LHCN-M2 (cell line): ENCODE results near the gene CCDC116. TPM values are rescaled to one million over a fixed set of nuclear protein-coding genes. Genes with fewer than 3 reads are reported as not detected.
"Not testable (repeated sequence)": the region's sequence is repeated elsewhere in the genome, so short reads cannot be mapped to it uniquely, and the experiment has no call there.

Experiments
- DNase-seq: peaks from one replicate; pipeline ENCODE4 v3.0.0-alpha.2; 2012; ENCODE audit warnings: low read depth
- total RNA-seq: library from RNA; depleted of rRNA; stranded (reverse); fragments of >200 nt; gene quantifications from 2 replicates; pipeline ENCODE4 v1.2.3, GENCODE V29; 2014

CCDC116 gene
- total RNA-seq, 1 experiment from 2014 or later, result 0.06 TPM

DNA sequence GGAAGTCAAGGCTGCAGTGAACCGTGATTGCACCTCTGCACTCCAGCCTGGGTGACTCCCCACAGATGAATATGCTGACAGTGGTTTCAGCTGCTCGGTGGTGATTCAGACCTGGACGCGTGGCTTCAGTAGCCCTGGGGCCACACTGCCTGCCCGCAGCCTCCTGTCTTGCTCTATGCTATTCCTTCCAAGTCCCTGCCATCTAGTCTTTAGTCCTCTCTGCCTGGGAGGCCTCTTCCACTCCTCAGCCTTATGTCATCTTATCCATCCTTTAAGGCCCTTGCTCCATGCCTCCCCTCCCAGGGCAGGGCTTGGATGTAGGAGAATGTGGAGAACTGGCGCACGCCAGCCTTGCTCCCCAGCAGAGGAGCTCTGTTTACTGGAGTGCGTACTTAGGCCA lies 25.8 kb upstream of the CCDC116 start:
- no peak for DNase-seq

DNA sequence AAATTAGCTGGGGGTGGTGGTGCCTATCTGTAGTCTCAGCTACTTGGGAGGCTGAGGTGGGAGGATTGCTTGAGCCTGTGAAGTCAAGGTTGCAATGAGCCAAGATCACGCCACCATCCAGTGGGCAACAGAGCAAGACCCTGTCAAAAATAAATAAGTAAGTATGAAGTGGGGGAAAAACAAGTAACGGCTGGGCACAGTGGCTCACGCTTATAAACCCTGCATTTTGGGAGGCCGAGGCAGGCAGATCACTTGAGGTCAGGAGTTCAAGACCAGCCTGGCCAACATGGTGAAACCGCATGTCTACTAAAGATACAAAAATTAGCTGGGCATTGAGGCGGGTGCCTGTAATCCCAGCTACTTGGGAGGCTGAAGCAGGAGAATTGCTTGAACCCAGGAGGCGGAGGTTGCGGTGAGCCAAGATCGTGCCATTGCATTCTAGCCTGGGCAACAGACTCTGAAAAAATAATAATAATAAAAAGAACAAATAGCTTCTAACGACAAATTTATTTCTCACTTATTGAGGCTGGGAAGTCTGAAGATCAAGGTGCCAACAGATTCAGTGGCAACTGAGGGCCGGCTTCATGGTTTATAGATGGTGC lies 22.9 kb upstream of the CCDC116 start:
- not testable (repeated sequence) for DNase-seq

DNA sequence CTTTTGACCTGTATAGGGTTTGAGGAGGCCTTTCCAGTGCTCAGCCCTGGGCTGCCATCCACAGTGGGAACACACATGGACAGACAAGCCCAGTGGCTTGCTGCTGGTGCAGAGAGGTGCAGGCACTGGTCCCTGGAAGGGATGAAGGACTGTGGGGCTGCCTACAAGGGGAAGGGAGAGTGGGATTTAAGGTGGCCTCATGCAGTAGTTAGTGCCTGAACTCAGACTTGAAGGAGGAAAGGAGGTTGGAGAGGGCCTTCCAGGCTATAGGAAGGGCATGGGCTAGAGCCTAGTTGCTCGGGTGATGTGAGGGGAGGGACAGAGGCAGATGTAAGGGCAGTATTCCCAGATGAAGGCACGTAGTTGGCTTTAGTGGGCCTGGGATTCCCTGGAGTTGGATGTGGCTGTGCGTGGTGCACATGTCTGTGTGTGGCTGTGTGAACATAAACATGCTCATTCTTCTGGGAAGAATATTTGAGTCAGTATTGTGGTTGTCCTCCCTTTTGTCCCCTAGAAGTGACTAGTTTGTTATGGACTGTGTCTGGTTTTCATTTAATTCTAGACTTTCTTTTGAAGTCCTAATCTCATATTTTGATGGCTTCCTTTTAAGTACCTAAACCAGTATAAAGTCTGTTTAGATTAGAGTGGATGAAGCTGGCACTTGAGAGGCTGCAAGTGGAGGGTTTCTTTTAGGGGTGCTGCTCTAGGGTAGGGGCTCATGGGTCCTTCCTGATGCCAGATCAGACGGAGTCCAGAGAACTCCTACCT lies 21.2 kb upstream of the CCDC116 start:
- no peak for DNase-seq

DNA sequence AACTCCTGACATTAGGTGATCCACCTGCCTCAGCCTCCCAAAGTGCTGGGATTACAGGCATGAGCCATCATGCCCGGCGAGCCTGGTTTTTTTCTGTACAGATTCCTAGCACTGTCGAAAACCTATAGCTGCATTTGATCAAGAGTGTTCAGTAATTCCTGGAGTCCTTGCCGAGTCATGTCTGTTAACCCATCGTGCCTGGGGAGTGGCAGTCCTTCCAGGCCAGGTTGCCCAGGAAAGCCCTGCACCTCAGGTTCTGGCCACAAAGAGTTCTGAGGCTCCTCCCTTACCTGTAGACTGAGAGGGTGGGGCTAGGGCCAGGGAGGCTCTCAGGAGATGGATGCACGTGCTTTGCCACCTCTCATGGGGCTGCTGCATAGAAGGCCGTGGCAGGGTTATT lies 19.7 kb upstream of the CCDC116 start:
- no peak for DNase-seq

DNA sequence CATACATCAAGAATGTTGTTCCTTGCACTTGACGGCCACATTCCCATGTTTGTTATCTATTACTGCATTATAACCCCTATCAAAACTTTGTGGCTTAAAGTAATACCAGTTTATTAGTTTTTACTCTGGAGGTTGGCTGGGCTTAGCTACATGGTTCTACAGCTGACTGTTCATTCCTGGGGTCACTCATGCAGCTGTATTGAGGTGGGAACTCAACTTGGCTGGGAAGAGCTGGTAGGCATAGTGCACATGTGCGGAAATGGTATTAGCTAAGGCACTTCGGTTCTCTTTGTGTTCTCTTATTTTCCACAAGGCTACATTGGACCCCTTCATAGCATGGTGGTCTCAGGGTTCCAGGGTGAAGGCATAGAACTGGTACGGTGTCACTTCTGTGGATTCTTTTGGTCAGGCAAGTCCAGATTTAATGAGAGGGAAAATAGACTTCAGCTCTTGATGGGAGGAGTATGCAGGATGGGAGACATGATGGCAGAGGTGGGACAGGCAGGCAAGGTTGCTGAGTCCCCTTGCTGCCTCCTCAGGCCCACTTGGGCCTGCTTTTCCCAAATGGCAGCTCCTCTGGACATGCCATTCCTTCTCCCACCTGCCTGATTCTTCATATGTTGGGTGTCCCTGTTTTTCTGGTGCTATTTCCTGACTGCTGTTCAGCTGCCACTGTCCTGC lies 18.9 kb upstream of the CCDC116 start:
- no peak for DNase-seq

DNA sequence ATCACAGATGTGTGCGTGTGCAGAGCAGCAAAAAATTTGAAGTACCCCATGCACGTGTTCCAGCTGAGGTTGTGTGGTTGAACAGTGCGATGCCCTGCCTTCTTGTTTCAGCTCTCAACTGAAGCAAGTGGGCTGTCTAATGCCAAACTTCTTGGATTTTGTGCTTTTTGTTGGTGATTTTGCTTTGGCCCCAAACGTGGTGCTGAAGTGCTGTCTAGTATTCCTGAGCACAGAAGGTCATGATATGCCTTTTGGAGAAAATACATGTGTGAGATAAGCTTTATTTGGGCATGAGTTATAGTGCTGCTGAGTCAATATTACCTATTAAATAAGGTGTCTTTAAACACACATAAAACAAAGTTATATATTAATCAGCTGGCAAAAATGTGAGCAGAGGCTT lies 16.8 kb upstream of the CCDC116 start:
- DNase-seq, result no peak

DNA sequence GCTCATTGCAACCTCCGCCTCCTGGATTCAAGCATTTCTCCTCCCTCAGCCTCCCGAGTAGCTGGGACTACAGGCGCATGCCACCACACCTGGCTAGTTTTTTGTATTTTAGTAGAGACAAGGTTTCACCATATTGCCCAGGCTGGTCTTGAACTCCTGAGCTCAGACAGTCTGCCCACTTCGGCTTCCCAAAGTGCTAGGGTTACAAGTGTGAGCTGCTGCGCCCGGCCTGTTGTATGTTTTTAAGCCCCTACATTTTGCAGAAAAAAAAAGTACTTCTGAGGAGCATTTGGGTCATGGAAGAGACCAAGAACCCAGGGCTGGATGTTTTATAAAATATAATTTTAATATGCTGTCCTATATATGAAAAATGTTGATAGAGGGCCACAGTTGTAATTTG lies 15.2 kb upstream of the CCDC116 start:
- not testable (repeated sequence) for DNase-seq

DNA sequence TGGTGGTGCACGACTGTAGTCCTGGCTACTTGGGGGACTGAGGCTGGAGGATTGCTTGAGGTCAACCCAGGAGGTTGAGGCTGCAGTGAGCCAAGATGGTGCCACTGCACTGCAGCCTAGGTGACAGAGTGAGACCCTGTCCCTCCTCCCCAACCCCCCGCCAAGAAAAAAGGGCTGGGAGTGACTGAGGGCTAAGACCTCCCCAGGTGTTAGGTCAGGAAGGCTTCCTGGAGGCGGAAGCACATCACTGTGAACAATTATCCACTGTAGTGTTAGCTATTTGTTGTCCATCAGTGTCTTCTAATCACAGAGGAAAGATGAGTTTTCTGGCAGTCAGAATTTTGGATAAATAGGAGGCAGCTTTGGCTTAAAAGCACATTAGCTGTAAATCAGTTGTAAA lies 11.5 kb upstream of the CCDC116 start:
- DNase-seq, result no peak

DNA sequence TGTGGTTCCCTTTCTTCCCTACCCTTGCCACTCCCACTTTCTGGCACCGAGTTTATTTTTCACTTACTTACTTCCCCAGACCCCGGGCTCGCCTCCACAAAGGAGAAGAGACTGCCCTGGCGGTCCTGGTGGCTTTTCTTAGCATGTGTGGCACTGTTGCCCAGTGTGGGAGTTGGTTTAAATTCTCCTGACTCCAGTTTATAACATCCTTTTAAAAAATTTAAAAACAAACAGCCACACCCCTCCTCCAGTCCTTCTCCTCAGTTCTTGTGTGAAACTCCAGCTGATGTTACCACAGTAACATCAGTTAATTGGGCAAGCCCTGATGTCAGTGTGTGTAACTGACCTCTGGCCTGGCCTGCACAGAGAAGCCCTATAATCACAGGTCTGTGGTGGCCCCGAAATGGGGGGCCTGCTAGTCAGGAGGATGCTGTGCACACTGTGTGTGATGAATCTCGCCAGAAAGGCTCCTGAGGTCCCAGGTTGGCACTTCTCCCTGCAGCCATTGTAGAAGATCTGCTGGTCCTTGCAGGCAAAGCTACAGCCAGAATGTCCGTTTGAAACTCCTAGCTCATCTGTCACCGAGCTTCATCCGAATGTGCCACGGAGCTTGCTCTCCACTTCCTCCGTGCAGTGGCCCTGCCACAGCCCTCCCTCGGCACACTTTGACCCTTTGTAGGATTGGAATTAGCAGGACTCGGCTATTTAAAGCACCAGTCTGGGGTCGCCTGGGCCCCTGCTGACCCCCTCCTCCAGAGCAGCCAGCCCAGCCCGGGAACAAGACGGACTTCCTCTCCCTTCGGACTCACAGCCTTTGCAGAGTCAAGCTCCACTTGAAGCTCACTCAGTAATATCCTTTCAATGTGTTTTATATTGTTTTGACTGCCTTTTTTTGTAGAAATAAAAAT lies 10.3 kb upstream of the CCDC116 start:
- DNase-seq, result no peak

DNA sequence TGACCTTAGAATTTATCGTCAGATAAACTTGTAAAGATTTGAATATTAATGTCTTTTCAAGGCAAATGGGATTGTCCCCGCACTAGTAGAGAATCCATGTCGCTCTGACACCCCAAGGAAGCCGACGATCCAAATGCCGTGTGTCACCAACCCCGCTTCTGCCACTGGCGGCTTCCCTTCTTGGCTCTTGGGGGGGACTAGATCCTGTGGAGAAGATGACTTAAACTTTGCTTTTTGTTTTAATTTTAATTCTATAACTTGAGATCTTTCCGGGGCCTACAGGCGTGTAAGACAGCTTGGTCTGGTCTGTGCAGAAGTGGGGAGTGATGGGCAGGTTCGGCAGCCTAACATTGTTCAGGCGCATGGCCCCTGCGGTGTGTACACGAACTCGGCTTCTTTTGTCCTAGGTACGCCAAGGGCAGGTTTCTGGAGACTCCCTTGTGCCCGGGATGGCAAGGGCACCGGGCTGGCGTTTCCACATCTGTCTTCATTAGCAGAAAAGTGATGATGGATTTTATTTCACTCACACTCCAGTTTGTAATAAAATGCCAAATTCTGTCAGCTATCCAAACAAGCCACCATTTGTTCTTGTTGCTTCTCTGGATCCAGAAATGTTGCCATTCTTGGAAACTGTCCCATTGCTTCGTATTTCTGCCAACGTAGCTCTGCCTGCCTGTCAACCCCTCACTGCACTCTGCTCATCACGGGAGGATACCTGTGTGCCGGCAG lies 9.5 kb upstream of the CCDC116 start:
- DNase-seq, result no peak

DNA sequence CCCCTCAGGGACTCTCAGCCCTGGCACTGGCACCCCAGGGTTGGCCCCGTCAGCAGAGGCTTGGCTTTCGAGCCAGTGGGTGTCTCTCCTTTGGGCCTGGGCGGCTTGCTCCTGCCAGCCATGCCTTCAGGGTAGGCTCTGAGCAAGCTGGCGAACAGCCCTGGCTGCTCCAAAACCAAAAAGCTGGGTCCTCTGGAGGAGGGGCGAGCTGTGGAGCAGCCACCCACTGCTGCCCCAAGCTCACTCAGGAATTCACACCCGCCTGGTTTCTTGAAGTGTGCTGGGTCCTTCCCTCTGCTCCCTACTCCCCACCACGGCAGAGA lies 9.0 kb upstream of the CCDC116 start:
- no peak for DNase-seq

DNA sequence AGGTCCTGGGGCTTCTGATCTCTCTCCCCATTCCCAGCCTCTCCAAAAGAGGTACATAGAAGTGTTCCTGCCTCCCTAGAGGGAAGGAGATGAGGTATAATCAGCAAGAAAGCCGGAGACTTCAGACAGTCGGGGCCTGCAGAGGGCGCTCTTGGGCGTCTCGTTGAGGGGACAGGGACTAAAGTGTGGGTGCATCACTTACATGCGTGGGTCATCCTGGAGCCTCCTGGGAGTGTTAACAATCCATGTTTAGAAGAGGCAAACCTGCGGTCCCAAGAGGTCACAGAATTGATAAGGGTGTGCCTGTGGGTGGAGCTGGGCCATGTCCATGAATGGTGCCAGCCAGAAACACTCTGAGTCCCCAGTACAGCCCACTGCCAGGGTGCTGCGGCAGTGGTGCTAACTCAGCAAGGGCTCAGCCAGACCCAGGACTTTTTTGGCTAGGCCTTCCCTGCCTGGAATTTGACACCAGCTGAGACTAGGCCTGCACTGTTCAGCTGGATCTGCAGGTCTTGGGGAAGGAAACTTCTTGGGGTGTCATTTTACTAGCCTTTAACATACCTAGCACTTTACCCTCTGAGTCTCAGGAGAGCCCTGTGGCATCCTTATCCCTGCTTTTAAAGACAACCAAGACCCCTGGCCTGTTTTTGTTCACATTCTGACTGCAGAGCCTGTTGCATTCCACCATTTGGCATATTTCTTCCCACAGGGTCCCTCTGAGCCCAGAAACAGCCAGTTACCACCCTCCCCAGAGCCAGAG lies 8.3 kb upstream of the CCDC116 start:
- no peak for DNase-seq

DNA sequence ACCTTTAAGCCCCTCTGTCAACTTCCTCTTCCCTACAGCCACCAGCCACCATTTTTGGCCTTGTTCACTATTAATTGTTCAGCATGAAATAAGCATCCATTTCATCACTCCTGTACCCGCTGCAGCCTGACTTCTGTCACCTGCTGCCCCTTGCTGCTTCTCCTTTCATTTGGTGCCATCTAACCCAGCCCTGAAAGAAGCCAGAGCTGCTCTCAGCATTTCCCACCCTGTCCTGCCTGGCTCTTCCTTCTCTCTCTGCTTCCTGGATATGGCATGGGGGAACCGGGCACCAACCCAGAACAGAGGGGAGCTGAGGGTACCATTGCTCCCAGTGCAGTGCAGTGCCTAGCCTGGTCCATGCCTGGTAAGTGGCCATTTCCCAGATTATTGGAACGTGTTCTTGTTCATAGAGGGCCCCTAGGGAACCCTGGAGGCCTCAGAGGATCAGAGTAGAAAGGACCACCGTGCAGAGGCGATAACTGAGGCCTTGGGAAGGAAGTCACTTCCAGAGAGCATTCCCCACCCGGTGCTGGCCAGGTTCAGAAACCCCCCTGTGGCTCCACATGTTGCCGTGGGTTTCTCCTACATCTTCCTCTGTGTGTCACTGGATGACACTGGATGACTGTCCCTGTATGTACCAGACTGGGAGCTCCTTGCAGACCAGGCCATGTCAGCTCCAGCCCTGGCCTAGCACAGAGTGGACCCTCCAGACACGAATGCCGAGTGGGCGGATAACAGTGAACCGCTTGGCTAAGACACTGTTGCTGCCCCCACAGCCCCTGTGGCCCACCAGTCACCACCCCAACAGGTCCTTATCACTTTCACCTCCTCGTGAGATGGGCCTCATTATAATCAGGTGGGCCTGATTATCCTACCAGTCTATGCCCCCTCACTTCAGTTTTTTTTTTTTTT lies 7.4 kb upstream of the CCDC116 start:
- DNase-seq, result no peak

DNA sequence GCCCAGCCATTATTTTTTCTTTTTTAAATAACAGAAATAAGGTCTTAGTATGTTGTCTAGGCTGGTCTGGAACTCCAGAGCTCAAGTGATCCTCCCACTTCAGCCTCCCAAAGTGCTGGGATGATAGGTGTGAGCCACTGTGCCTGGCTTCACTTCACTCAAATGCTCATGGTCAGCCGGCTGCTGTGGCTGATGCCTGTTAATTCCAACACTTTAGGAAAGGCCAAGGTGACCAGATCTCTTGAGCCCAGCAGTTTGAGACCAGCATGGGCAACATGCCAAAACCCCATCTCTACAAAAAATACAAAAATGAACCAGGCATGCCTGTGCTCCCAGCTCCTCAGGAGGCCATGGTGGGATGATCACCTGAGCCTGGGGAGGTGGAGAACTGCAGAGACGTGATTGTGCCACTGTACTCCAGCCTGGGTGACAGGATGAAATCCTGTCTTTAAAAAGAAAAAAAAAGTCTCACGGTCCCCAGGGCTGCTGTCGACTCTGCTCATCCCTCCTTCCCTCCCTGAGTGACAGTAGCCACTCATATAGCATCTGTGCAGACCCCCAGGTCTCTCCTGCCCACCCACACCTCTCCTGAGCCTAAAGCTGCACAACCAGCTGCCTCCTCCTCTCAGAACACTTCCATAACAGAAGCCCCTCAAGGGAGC lies 6.4 kb upstream of the CCDC116 start:
- no peak for DNase-seq

DNA sequence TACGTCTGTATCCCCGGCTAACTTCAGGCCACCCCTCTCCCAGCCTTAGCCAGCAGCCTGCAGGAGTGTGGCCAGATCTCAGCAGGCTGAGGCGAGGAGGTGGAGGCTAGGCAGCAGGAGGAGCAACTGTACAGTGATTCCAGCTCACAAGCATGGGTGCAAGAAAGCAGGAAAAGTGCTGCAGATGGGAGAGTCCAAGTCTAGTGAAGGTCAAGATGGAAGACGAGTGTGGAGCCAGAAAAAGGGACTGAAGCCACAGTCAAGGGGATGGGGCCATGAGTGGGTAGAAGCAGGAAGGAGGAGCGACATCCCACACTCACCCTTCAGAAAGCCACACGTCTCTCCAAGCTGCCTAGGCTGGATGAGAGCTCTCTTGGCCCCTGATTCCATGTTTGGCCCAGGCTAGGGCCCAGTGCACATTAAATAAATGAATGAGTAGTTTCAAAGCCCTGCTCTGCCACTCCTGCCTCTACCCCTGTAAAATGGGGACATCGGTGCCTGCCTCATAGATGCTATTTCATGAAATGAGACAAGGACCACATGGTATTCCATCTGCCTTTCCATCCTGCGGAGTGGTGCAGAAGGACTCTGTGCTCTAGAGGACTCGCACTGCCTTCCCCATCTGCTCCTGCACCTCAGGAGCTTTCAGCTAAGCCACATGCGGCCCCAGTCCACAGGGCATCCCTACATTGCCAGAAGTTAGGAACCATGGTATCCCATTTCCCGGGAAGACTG lies 5.7 kb upstream of the CCDC116 start:
- DNase-seq, result no peak

DNA sequence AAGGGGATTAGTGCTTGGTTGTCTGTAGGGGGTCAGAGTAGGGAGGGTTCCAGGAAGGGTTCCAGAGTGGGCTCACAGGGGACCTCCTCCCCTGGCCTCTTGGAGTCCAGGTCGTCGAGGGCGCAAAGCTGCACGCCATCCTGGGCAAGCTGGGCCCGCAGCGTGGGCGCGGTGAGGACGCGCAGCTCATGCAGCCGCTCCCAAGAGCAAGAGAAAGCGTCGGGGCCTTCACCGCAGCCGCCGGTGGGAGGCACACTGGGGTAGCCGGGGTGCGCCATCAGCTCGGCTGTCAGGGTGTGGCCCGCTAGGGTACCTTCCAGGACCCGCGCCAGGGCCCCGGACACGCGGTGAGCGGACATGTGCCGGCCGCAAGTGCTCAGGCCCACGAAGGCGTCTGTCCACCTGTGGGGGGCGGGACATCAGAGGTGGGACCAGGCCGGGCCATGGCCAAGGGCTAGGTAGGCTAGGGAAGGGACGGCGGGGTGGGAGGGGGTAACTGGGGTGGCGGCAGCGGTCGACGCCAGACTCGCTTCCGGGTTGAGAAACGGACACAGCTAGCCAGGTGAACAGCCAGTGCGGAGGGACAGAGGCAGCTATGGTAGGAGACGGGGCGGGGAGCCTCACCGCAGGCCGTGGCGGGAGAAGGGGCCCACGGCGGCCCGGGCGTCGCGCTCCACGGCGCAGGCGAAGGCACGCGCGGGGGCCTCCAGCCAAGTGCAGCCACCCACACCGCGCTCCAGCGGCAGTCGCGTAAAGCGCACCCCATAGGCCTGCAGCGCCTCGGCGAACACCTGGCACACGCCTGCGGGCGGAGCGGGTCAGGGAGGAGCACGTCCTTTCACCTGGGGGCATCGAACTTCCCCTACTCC lies 3.9 kb upstream of the CCDC116 start:
- no peak for DNase-seq
